Eye (tissue), 1 donor: ENCODE data around the gene STRA8.
A peak's percentile ranks its signal among the peaks of the same experiment; 100 is the strongest.

Source experiments
- DNase-seq: peaks from one replicate; pipeline ENCODE4 v3.0.0-alpha.2; 2015

STRA8 gene

GRCh38 chr7:135233570-135233969 lies at the start of gene STRA8:
STRA8 (plus strand) TSS chr7:135233838; CDS start chr7:135240525, 6,687 bp downstream.
- DNase-seq = no peak

GRCh38 chr7:135184254-135184841 lies 49.3 kb upstream of the STRA8 start:
- no peak for DNase-seq

GRCh38 chr7:135185471-135186260 lies 48.0 kb upstream of the STRA8 start:
- no peak for DNase-seq

GRCh38 chr7:135186261-135186540 lies 47.4 kb upstream of the STRA8 start:
- no peak for DNase-seq

GRCh38 chr7:135186841-135187253 lies 46.8 kb upstream of the STRA8 start:
- no peak for DNase-seq

- no peak for DNase-seq
These were observed 45.2 kb upstream of the STRA8 start for GRCh38 chr7:135188298-135188984.

GRCh38 chr7:135189221-135189662 lies 44.4 kb upstream of the STRA8 start:
- no peak for DNase-seq

- no peak for DNase-seq
These were observed 43.7 kb upstream of the STRA8 start for GRCh38 chr7:135189961-135190360.

GRCh38 chr7:135190703-135191102 lies 42.9 kb upstream of the STRA8 start:
- no peak for DNase-seq

GRCh38 chr7:135192914-135193536 lies 40.6 kb upstream of the STRA8 start:
- no peak for DNase-seq

- DNase-seq = no peak
These were observed 40.0 kb upstream of the STRA8 start for GRCh38 chr7:135193615-135194081.

GRCh38 chr7:135194494-135195095 lies 39.0 kb upstream of the STRA8 start:
- DNase-seq = no peak

- DNase-seq = peak; percentile 56
These were observed 38.5 kb upstream of the STRA8 start for GRCh38 chr7:135195156-135195555.

- no peak for DNase-seq
These were observed 37.5 kb upstream of the STRA8 start for GRCh38 chr7:135195968-135196629.

GRCh38 chr7:135197343-135197742 lies 36.3 kb upstream of the STRA8 start:
- DNase-seq = no peak

GRCh38 chr7:135197906-135198655 lies 35.6 kb upstream of the STRA8 start:
- no peak for DNase-seq

GRCh38 chr7:135199439-135199838 lies 34.2 kb upstream of the STRA8 start:
- DNase-seq = no peak

- DNase-seq = no peak
These were observed 32.8 kb upstream of the STRA8 start for GRCh38 chr7:135200821-135201331.

- DNase-seq = no peak
These were observed 32.3 kb upstream of the STRA8 start for GRCh38 chr7:135201350-135201749.

- no peak for DNase-seq
These were observed 29.3 kb upstream of the STRA8 start for GRCh38 chr7:135204341-135204749.

GRCh38 chr7:135204876-135205275 lies 28.8 kb upstream of the STRA8 start:
- DNase-seq = no peak
